K562 (cell line): Measurements from ENCODE around the gene TRIO. TPM values are rescaled to one million over a fixed set of nuclear protein-coding genes. Genes with fewer than 3 reads are reported as not detected.

ENCODE experiments used
- ATAC-seq: fragments of 200-7000 bp; cut with Tn5 transposase; 3 replicates; pipeline ENCODE4 v1.9.1; 2020; ENCODE audit warnings: moderate library complexity
- BruUV-seq: library from RNA; stranded (reverse); fragments of 400-500 nt; replicated peaks from 2 replicates; lab custom pipeline; 2021; lab: Mats Ljungman, UMichigan
- CTCF ChIA-PET: fragments of 300-600 bp; formaldehyde crosslinking; extraction: SDS; loops from one replicate; lab custom pipeline; 2021; ENCODE audit warnings: low intra/inter-chr PET ratio; lab: Yijun Ruan, JAX
- POLR2A ChIA-PET: fragments of 300-600, 350-650 bp; sonication (Branson Sonifier 250); formaldehyde crosslinking; extraction: SDS; loops from one replicate; lab custom pipeline; 2021; ENCODE audit warnings: antibody characterized with exemption, inconsistent platforms; lab: Yijun Ruan, JAX
- DNase-seq, 4 experiments: peaks; one replicate each; pipeline versions ENCODE4 v3.0.0 to v3.0.0-alpha.2; 2011 to 2018; ENCODE audit warnings: low spot score in 3 of 4, mixed read lengths in 3 of 4; ENCODE audit errors: extremely low read depth in 1 of 4
- FAIRE-seq: peaks from 2 replicates; lab custom pipeline; 2011; peaks lifted over from hg19 to GRCh38; lab: Jason Lieb, UNC
- H2AFZ ChIP-seq: 2 replicates; pipeline ENCODE4 v1.6.0; 2011; ENCODE audit warnings: low read depth, low read length, control low read depth, inconsistent platforms
- H3K27ac ChIP-seq: fragments of 200-600 bp; 3 replicates; pipeline ENCODE4 v1.8.0; 2011; ENCODE audit warnings: low read depth, mild to moderate bottlenecking, control low read depth, inconsistent platforms, low read length, moderate library complexity, mixed read lengths; ENCODE audit errors: extremely low read depth
- H3K27me3 ChIP-seq, 2 experiments: fragments of 300-600 bp in 1 of 2; 2 replicates in 1 of 2; 3 replicates in 1 of 2; pipeline versions ENCODE4 v1.6.0 to v1.8.0; 2011; ENCODE audit warnings: inconsistent platforms in 2 of 2, low read length in 2 of 2, mild to moderate bottlenecking in 1 of 2, mixed read lengths in 1 of 2, moderate library complexity in 1 of 2; ENCODE audit not compliant: control insufficient read depth in 2 of 2, insufficient read depth in 2 of 2
- H3K36me3 ChIP-seq: fragments of 300-600 bp; 3 replicates; pipeline ENCODE4 v1.8.0; 2011; ENCODE audit warnings: mild to moderate bottlenecking, low read length, inconsistent platforms; ENCODE audit not compliant: control insufficient read depth, insufficient read depth
- H3K4me1 ChIP-seq, 2 experiments: fragments of 200-600 bp in 1 of 2; replicated peaks in 1 of 2; 2 replicates in 1 of 2; 3 replicates in 1 of 2; pipeline versions ENCODE4 v1.5.1 to v1.8.0; 2011; ENCODE audit warnings: inconsistent platforms in 2 of 2, low read length in 2 of 2, mild to moderate bottlenecking in 1 of 2, mixed read lengths in 1 of 2, moderate library complexity in 1 of 2; ENCODE audit not compliant: control insufficient read depth in 2 of 2, insufficient read depth in 2 of 2
- H3K4me2 ChIP-seq: 2 replicates; pipeline ENCODE4 v1.6.1; 2011; ENCODE audit warnings: low read length, control low read depth, inconsistent platforms, mixed read lengths; ENCODE audit not compliant: insufficient read depth
- H3K4me3 ChIP-seq: fragments of 200-600 bp; sonication (generic), shearing (Covaris generic); 2 replicates; pipeline ENCODE4 v1.5.1; 2016; ENCODE audit warnings: control low read depth, inconsistent platforms
- H3K79me2 ChIP-seq: fragments of 200-600 bp; 3 replicates; pipeline ENCODE4 v1.8.0; 2011; ENCODE audit warnings: low read length, inconsistent platforms; ENCODE audit not compliant: control insufficient read depth, insufficient read depth
- H3K9ac ChIP-seq, 2 experiments: 2 replicates each; pipeline versions ENCODE4 v1.6.0 to v1.6.1; 2011; ENCODE audit warnings: low read depth in 2 of 2, low read length in 2 of 2, control low read depth in 1 of 2, inconsistent platforms in 1 of 2, mild to moderate bottlenecking in 1 of 2, mixed read lengths in 1 of 2; ENCODE audit not compliant: insufficient read depth in 1 of 2
- H3K9me1 ChIP-seq: one replicate; pipeline ENCODE4 v1.6.0; 2011; ENCODE audit warnings: inconsistent platforms, mild to moderate bottlenecking, low read length, moderate library complexity; ENCODE audit not compliant: control insufficient read depth, insufficient read depth
- H3K9me3 ChIP-seq: replicated peaks from 2 replicates; pipeline ENCODE4 v1.5.1; 2011; ENCODE audit warnings: low read depth, low read length, inconsistent platforms; ENCODE audit not compliant: control insufficient read depth, insufficient read depth
- H4K20me1 ChIP-seq: replicated peaks from 2 replicates; pipeline ENCODE4 v1.6.1; 2011; ENCODE audit warnings: low read length, inconsistent platforms, mixed read lengths; ENCODE audit not compliant: control insufficient read depth, insufficient read depth
- CBFA2T2 ChIP-seq: fragments of 450-650 bp; conservative IDR thresholded peaks from 2 replicates; pipeline ENCODE4 v1.6.1; 2017; ENCODE audit warnings: mild to moderate bottlenecking
- CSDE1 ChIP-seq, 2 experiments: fragments of 450-650 bp; IDR thresholded peaks; 2 replicates each; pipeline ENCODE4 v1.6.1; 2016; ENCODE audit warnings: mild to moderate bottlenecking in 1 of 2
- EP300 ChIP-seq: IDR thresholded peaks from 2 replicates; pipeline ENCODE4 v1.6.1; 2012; ENCODE audit warnings: low read length, improper control_type of control experiment
- FOXP1 ChIP-seq: sonication (generic); formaldehyde crosslinking; IDR thresholded peaks from 2 replicates; pipeline ENCODE4 v1.8.0; 2022; ENCODE audit warnings: mild to moderate bottlenecking, missing genetic modification reagents
- IFI16 ChIP-seq: fragments of 250-450 bp; sonication (Bioruptor Pico); IDR thresholded peaks from 2 replicates; pipeline ENCODE4 v2.1.2; 2022; ENCODE audit warnings: mild to moderate bottlenecking, inconsistent platforms
- L3MBTL2 ChIP-seq: fragments of 450-650 bp; IDR thresholded peaks from 2 replicates; pipeline ENCODE4 v1.6.1; 2016; ENCODE audit warnings: mild to moderate bottlenecking, moderate library complexity
- PTTG1 ChIP-seq: fragments of 450-650 bp; IDR thresholded peaks from 2 replicates; pipeline ENCODE4 v1.6.1; 2016; ENCODE audit warnings: low read depth, mild to moderate bottlenecking, missing genetic modification characterization, missing compliant biosample characterization
- ZBTB17 ChIP-seq: fragments of 450-650 bp; formaldehyde crosslinking; IDR thresholded peaks from 2 replicates; pipeline ENCODE4 v1.4.0; 2020; ENCODE audit warnings: mild to moderate bottlenecking
- ZNF133 ChIP-seq: fragments of 250-450 bp; sonication (Bioruptor Pico); IDR thresholded peaks from 2 replicates; pipeline ENCODE4 v1.4.0; 2020; ENCODE audit warnings: mild to moderate bottlenecking
- ZNF695 ChIP-seq: fragments of 450-650 bp; formaldehyde crosslinking; IDR thresholded peaks from 2 replicates; pipeline ENCODE4 v1.4.0; 2020; ENCODE audit warnings: mild to moderate bottlenecking, moderate library complexity
- ZNF717 ChIP-seq: fragments of 250-450 bp; sonication (Bioruptor Pico); IDR thresholded peaks from 2 replicates; pipeline ENCODE4 v1.5.0; 2021
- WGBS: fragments of 100-300 bp; shearing (Covaris generic); methylation state at CpG from one replicate; pipeline ENCODE4 v1.1.6; 2016; ENCODE audit warnings: low coverage, mixed read lengths; ENCODE audit not compliant: insufficient coverage; ENCODE audit errors: missing lambda C conversion rate; 5-methylcytosine and 5-hydroxymethylcytosine counted together
- in situ Hi-C: fragments of 300-500 bp; cut with MboI; formaldehyde crosslinking; loops from 4 replicates; pipeline ENCODE4 v1.15.0; 2018; ENCODE audit warnings: inconsistent platforms, mixed read lengths
- intact Hi-C: fragments of 100-400 bp; cut with micrococcal nuclease; formaldehyde crosslinking; loops from 2 replicates; pipeline ENCODE4 v1.14.2; 2022
- polyA plus RNA-seq, 8 experiments: library from polyadenylated mRNA; depleted of rRNA in 4 of 8; stranded (reverse) in 5 of 8; unstranded in 3 of 8; fragments of >200 nt; fragmentation: Nextera tagmentation in 2 of 8; fragmentation: Illumina TruSeq in 1 of 8; extraction: Ambion mirVana in 2 of 8; extraction: Trizol in 1 of 8; gene quantifications; 2 replicates each; pipeline versions ENCODE4 v1.2.1 to v1.2.3, GENCODE V29; 2011 to 2014; ENCODE audit warnings: inconsistent platforms in 1 of 8, missing spikeins in 1 of 8
- total RNA-seq, 7 experiments: library from RNA; depleted of rRNA in 6 of 7; stranded (reverse); fragments of >200 nt in 6 of 7; fragmentation: Illumina TruSeq in 2 of 7; extraction: Trizol in 2 of 7; gene quantifications; 2 replicates each; pipeline versions ENCODE4 v1.2.1 to v1.2.3, GENCODE V29; 2011 to 2021; ENCODE audit warnings: low replicate concordance in 1 of 7
- TF ChIP-seq, protein P1 (sequence below), 2 experiments: fragments of 450-650 bp in 1 of 2; sonication (generic) in 1 of 2; formaldehyde crosslinking in 1 of 2; IDR thresholded peaks; 2 replicates each; pipeline versions ENCODE4 v1.7.1 to v1.9.0; 2016 to 2022; ENCODE audit warnings: inconsistent platforms in 1 of 2, mild to moderate bottlenecking in 1 of 2, missing genetic modification reagents in 1 of 2
- TF ChIP-seq, protein P2 (sequence below): sonication (generic); formaldehyde crosslinking; IDR thresholded peaks from 2 replicates; pipeline ENCODE4 v1.8.1; 2022; ENCODE audit warnings: missing genetic modification reagents

TRIO gene
- total and polyA plus RNA-seq, 9 of the 15 experiments (the other 6 are each of a cell fraction or from before 2014, with no cell fraction given) = 0.24 to 5.0 (median 1.1) TPM

GRCh38 chr5:14367364-14367763 lies 224.2 kb downstream of the TRIO start:
- CTCF ChIA-PET = no interaction called here
- DNase-seq (no peak), FAIRE-seq (no peak), ATAC-seq (no peak)
- TF ChIP-seq IFI16 (CRISPR knock-in tag) = no peak
- TF ChIP-seq ZNF717 (CRISPR knock-in tag) = no peak
- TF ChIP-seq, protein P1, sequence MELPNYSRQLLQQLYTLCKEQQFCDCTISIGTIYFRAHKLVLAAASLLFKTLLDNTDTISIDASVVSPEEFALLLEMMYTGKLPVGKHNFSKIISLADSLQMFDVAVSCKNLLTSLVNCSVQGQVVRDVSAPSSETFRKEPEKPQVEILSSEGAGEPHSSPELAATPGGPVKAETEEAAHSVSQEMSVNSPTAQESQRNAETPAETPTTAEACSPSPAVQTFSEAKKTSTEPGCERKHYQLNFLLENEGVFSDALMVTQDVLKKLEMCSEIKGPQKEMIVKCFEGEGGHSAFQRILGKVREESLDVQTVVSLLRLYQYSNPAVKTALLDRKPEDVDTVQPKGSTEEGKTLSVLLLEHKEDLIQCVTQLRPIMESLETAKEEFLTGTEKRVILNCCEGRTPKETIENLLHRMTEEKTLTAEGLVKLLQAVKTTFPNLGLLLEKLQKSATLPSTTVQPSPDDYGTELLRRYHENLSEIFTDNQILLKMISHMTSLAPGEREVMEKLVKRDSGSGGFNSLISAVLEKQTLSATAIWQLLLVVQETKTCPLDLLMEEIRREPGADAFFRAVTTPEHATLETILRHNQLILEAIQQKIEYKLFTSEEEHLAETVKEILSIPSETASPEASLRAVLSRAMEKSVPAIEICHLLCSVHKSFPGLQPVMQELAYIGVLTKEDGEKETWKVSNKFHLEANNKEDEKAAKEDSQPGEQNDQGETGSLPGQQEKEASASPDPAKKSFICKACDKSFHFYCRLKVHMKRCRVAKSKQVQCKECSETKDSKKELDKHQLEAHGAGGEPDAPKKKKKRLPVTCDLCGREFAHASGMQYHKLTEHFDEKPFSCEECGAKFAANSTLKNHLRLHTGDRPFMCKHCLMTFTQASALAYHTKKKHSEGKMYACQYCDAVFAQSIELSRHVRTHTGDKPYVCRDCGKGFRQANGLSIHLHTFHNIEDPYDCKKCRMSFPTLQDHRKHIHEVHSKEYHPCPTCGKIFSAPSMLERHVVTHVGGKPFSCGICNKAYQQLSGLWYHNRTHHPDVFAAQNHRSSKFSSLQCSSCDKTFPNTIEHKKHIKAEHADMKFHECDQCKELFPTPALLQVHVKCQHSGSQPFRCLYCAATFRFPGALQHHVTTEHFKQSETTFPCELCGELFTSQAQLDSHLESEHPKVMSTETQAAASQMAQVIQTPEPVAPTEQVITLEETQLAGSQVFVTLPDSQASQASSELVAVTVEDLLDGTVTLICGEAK (IDR thresholded peaks at IDR 0.05) = no peak
- TF ChIP-seq, protein P1 (CRISPR knock-in tag; IDR thresholded peaks at IDR 0.05) = no peak
- TF ChIP-seq, protein P2, sequence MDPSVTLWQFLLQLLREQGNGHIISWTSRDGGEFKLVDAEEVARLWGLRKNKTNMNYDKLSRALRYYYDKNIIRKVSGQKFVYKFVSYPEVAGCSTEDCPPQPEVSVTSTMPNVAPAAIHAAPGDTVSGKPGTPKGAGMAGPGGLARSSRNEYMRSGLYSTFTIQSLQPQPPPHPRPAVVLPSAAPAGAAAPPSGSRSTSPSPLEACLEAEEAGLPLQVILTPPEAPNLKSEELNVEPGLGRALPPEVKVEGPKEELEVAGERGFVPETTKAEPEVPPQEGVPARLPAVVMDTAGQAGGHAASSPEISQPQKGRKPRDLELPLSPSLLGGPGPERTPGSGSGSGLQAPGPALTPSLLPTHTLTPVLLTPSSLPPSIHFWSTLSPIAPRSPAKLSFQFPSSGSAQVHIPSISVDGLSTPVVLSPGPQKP (CRISPR knock-in tag) = no peak
- TF ChIP-seq FOXP1 (CRISPR knock-in tag) = no peak
- TF ChIP-seq ZNF695 = no peak
- no peak for TF ChIP-seq CSDE1 (IDR thresholded peaks at IDR 0.05)
- TF ChIP-seq CBFA2T2 = no peak
- TF ChIP-seq PTTG1 (tag) = no peak
- TF ChIP-seq ZNF133 (CRISPR knock-in tag) = no peak
- no peak for TF ChIP-seq L3MBTL2
- no peak for TF ChIP-seq ZBTB17
- TF ChIP-seq EP300 = no peak
- Histone ChIP-seq H3K36me3 (no peaks in the 10 kb centered on the region), H3K4me3 (no peak overlapping the region), H3K9ac (no peak overlapping the region), H3K27me3 (peaks cover 0 to 20% of the 10 kb centered on the region in 2 experiments; a peak in 2 of 5 replicates), H3K4me1 (no peaks in the 10 kb centered on the region), H3K9me1 (no peaks in the 10 kb centered on the region), H3K27ac (no peak overlapping the region), H3K9me3 (no peaks in the 10 kb centered on the region), H3K79me2 (no peaks in the 10 kb centered on the region), H2AFZ (no peak overlapping the region), H3K4me2 (no peak overlapping the region), H4K20me1 (no peaks in the 10 kb centered on the region)
- intact Hi-C loops = no loop called here
- in situ Hi-C loops = loop anchor here (10.0 kb wide), 1 partner anchor 637 kb away; no protein-coding TSS in a partner anchor
- no TSS peak for BruUV-seq
- 11% methylated on average over 3 of the region's 3 CpGs for WGBS
- POLR2A ChIA-PET = interaction anchor here (0.6 kb wide), 2 partner anchors 45 to 288 kb away, joined by 3 to 4 read pairs; no protein-coding TSS in a partner anchor
